HepG2 (cell line): ENCODE data around the gene IFI30. TPM values are rescaled to one million over a fixed set of nuclear protein-coding genes. Genes with fewer than 3 reads are reported as not detected.

Source experiments
- AHR ChIP-seq: IDR thresholded peaks from 2 replicates; pipeline ENCODE4 v1.6.1; 2018; ENCODE audit warnings: missing genetic modification reagents, missing compliant biosample characterization
- AKNA ChIP-seq: sonication (generic); formaldehyde crosslinking; IDR thresholded peaks from 2 replicates; pipeline ENCODE4 v1.4.0; 2020; ENCODE audit warnings: missing genetic modification reagents, borderline replicate concordance
- ATAD3A ChIP-seq: sonication (generic); formaldehyde crosslinking; IDR thresholded peaks from 2 replicates; pipeline ENCODE4 v1.4.0; 2020; ENCODE audit warnings: missing genetic modification reagents
- CBX2 ChIP-seq, 2 experiments: fragments of 200-600 bp in 1 of 2; sonication (generic); formaldehyde crosslinking in 1 of 2; IDR thresholded peaks; 2 replicates each; pipeline versions ENCODE4 v1.7.0 to v1.8.1; 2018 to 2022; ENCODE audit warnings: low read depth in 2 of 2, low read length in 1 of 2, mild to moderate bottlenecking in 1 of 2, missing genetic modification reagents in 1 of 2
- CHCHD3 ChIP-seq: sonication (generic); formaldehyde crosslinking; IDR thresholded peaks from 2 replicates; pipeline ENCODE4 v1.8.0; 2022; ENCODE audit warnings: mild to moderate bottlenecking, missing genetic modification reagents, moderate library complexity
- GPN1 ChIP-seq: sonication (generic); formaldehyde crosslinking; IDR thresholded peaks from 2 replicates; pipeline ENCODE4 v1.5.1; 2020; ENCODE audit warnings: missing genetic modification reagents, borderline replicate concordance
- GZF1 ChIP-seq: sonication (generic); formaldehyde crosslinking; IDR thresholded peaks from 2 replicates; pipeline ENCODE4 v1.5.1; 2020; ENCODE audit warnings: mild to moderate bottlenecking, missing genetic modification reagents
- HNRNPL ChIP-seq: fragments of 200-400 bp; formaldehyde crosslinking; IDR thresholded peaks from 2 replicates; pipeline ENCODE4 v1.6.1; 2017; ENCODE audit warnings: mild to moderate bottlenecking, low read depth, low read length
- MAFF ChIP-seq: IDR thresholded peaks from 2 replicates; pipeline ENCODE4 v1.6.1; 2011; ENCODE audit warnings: low read depth, low read length, improper control_type of control experiment
- MNT ChIP-seq: fragments of 450-650 bp; IDR thresholded peaks from 2 replicates; pipeline ENCODE4 v1.6.1; 2016
- MYPOP ChIP-seq: sonication (generic); formaldehyde crosslinking; IDR thresholded peaks from 2 replicates; pipeline ENCODE4 v1.8.1; 2023; ENCODE audit warnings: mild to moderate bottlenecking, moderate library complexity, missing genetic modification reagents
- NFYC ChIP-seq: IDR thresholded peaks from 2 replicates; pipeline ENCODE4 v1.6.1; 2016; ENCODE audit warnings: missing genetic modification reagents, missing compliant biosample characterization
- NR2F1 ChIP-seq, 2 experiments: fragments of 450-650 bp in 1 of 2; formaldehyde crosslinking in 1 of 2; IDR thresholded peaks; 2 replicates each; pipeline versions ENCODE4 v1.5.0 to v1.6.1; 2016 to 2020; ENCODE audit warnings: mild to moderate bottlenecking in 1 of 2, missing compliant biosample characterization in 1 of 2, missing genetic modification reagents in 1 of 2, moderate library complexity in 1 of 2
- RARG ChIP-seq: sonication (generic); formaldehyde crosslinking; IDR thresholded peaks from 2 replicates; pipeline ENCODE4 v1.4.0; 2020; ENCODE audit warnings: low read depth, mild to moderate bottlenecking, missing genetic modification reagents
- RFXANK ChIP-seq: IDR thresholded peaks from 2 replicates; pipeline ENCODE4 v1.6.1; 2016
- SKI ChIP-seq: fragments of 450-650 bp; IDR thresholded peaks from one replicate; pipeline ENCODE4 v1.6.1; 2018; ENCODE audit warnings: mild to moderate bottlenecking; ENCODE audit not compliant: partially characterized antibody
- SP1 ChIP-seq, 2 experiments: fragments of 450-650 bp in 1 of 2; sonication (generic) in 1 of 2; formaldehyde crosslinking in 1 of 2; IDR thresholded peaks; 2 replicates each; pipeline versions ENCODE4 v1.4.0 to v1.6.1; 2016 to 2020; ENCODE audit warnings: missing genetic modification reagents in 1 of 2
- ZNF232 ChIP-seq: sonication (generic); formaldehyde crosslinking; IDR thresholded peaks from 2 replicates; pipeline ENCODE4 v1.4.0; 2020; ENCODE audit warnings: missing genetic modification reagents, borderline replicate concordance
- ZNF350 ChIP-seq: sonication (generic); formaldehyde crosslinking; IDR thresholded peaks from 2 replicates; pipeline ENCODE4 v1.4.0; 2020; ENCODE audit warnings: mild to moderate bottlenecking, low read depth, missing genetic modification reagents, borderline replicate concordance
- ZNF619 ChIP-seq: sonication (generic); formaldehyde crosslinking; IDR thresholded peaks from 2 replicates; pipeline ENCODE4 v1.4.0; 2020; ENCODE audit warnings: mild to moderate bottlenecking, missing genetic modification reagents
- polyA plus RNA-seq, 8 experiments: library from polyadenylated mRNA; depleted of rRNA in 3 of 8; stranded (reverse) in 7 of 8; unstranded in 1 of 8; fragments of >200 nt; fragmentation: Illumina TruSeq in 4 of 8; extraction: Trizol in 4 of 8; gene quantifications; 2 replicates each; pipeline versions ENCODE4 v1.2.1 to v1.2.3, GENCODE V29; 2011 to 2016; ENCODE audit warnings: low read depth in 4 of 8, missing spikeins in 1 of 8, mixed read lengths in 1 of 8; ENCODE audit not compliant: insufficient read depth in 1 of 8
- total RNA-seq, 5 experiments: library from RNA; depleted of rRNA; stranded (reverse); fragments of >200 nt; fragmentation: Illumina TruSeq; extraction: Trizol; gene quantifications; 2 replicates each; pipeline ENCODE4 v1.2.3, GENCODE V29; 2016; ENCODE audit warnings: low read depth in 1 of 5

Gene IFI30
- total and polyA plus RNA-seq, 2 of the 13 experiments (the other 11 are each of a cell fraction or from before 2014, with no cell fraction given) = 25.0 to 79.4 TPM

GRCh38 chr19:18223860-18224524 is 50.4 kb downstream of the IFI30 start (continued):
- TF ChIP-seq AKNA (CRISPR knock-in tag) = no peak
- TF ChIP-seq NFYC (CRISPR knock-in tag) = peak; percentile 21; the same call in 1 of the 2 replicates
- no peak for TF ChIP-seq SP1 (IDR thresholded peaks at IDR 0.05)
- TF ChIP-seq SP1 (CRISPR knock-in tag; IDR thresholded peaks at IDR 0.05) = peak; percentile 81
- no peak for TF ChIP-seq RFXANK (CRISPR knock-in tag)
- 0 out of 2 replicates have a peak, but pooled peaks have one; percentile 53 for TF ChIP-seq ZNF350 (CRISPR knock-in tag)
- no peak for TF ChIP-seq ZNF619 (CRISPR knock-in tag)
- no peak for TF ChIP-seq GZF1 (CRISPR knock-in tag)
- peak in 1 of 2 experiments; percentile 85 for TF ChIP-seq NR2F1 (CRISPR knock-in tag; IDR thresholded peaks at IDR 0.05)
- TF ChIP-seq HNRNPL = no peak
- no peak for TF ChIP-seq CBX2 (IDR thresholded peaks at IDR 0.05; ENCODE audit: low read depth, low read length)
- no peak for TF ChIP-seq CBX2 (CRISPR knock-in tag; IDR thresholded peaks at IDR 0.05; ENCODE audit: low read depth)
- TF ChIP-seq AHR (CRISPR knock-in tag) = 0 out of 2 replicates have a peak, but pooled peaks have one; percentile 32
- no peak for TF ChIP-seq CHCHD3 (CRISPR knock-in tag)
- no peak for TF ChIP-seq RARG (CRISPR knock-in tag)
- TF ChIP-seq MYPOP (CRISPR knock-in tag) = peak; percentile 11; the same call in 1 of the 2 replicates
- no peak for TF ChIP-seq ZNF232 (CRISPR knock-in tag)
- no peak for TF ChIP-seq SKI
- no peak for TF ChIP-seq GPN1 (CRISPR knock-in tag)
- TF ChIP-seq MAFF = no peak
- no peak for TF ChIP-seq MNT
- TF ChIP-seq ATAD3A = 0 out of 2 replicates have a peak, but pooled peaks have one; percentile 4
